Mucosa of descending colon (tissue), 3 donors: Measurements from ENCODE around the gene DHX30. TPM values are rescaled to one million over a fixed set of nuclear protein-coding genes. Genes with fewer than 3 reads are reported as not detected.

ENCODE experiments used
- ATAC-seq: fragments of 200-7000 bp; cut with Tn5 transposase; one replicate; pipeline ENCODE4 v1.9.1; 2020; ENCODE audit warnings: mild to moderate bottlenecking, moderate library complexity
- DNase-seq, 3 donors: peaks; one replicate each; pipeline ENCODE4 v3.0.0-alpha.2; 2020
- H3K36me3 ChIP-seq: fragments of 200-600 bp; one replicate; pipeline ENCODE4 v1.8.0; 2021; ENCODE audit warnings: low read depth, mild to moderate bottlenecking
- H3K4me1 ChIP-seq: fragments of 200-600 bp; one replicate; pipeline ENCODE4 v1.8.0; 2021; ENCODE audit warnings: low read depth, mild to moderate bottlenecking
- H3K4me3 ChIP-seq: fragments of 200-600 bp; one replicate; pipeline ENCODE4 v1.8.0; 2021; ENCODE audit warnings: mild to moderate bottlenecking
- H3K9me3 ChIP-seq: fragments of 200-600 bp; one replicate; pipeline ENCODE4 v1.8.0; 2021; ENCODE audit warnings: mild to moderate bottlenecking
- intact Hi-C, 2 donors: fragments of 100-400 bp; cut with DNase I in 1 of 2; cut with micrococcal nuclease in 1 of 2; formaldehyde crosslinking; loops; one replicate each; pipeline versions ENCODE4 v1.11.0 to v1.11.1; 2022; cut with DNase I, micrococcal nuclease
- total RNA-seq, 3 donors: library from RNA; stranded (reverse); fragmentation: NEBNext Ultra II Directional in 2 of 3; extraction: Animal tissue kit (Norgen Biotek cat#: 25700) in 2 of 3; gene quantifications; one replicate each; pipeline versions ENCODE4 v1.2.1 to v1.2.4, GENCODE V29; 2021 to 2023
- TF ChIP-seq, protein P1 (sequence below): fragments of 200-600 bp; IDR thresholded peaks from one replicate; pipeline ENCODE4 v1.8.0; 2022; ENCODE audit warnings: antibody characterized with exemption, mild to moderate bottlenecking
- donor health status: DM: no; HTN: no; CAD: no; lungs with moderate emphysema.
- donor health status: DM: no; HTN: no; CAD: no.
- donor health status: DM: no; HTN: yes; CAD: no.

The DHX30 gene
- total RNA-seq, 3 donors from 2014 or later: 44.5 to 65.3 (median 45.7) TPM

DNA sequence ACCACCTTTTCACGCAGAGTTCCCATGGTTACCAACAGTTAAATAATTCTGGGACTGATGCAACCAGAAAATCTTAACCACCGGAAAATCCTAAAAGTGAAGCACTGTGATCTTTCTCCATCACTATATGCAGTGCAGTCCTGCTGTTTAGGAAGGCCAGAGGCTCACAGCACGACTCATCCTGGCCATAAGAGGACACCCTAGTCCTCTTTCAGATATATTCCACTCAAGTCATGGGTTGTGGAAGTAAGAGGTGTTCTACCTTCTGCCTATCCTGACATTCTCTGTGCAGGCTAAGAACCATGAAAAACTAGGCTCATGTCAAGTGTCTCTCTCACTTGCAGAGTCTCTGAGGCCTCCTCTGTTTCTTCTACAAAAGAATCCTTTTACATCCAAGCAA, 67.2 kb downstream of the DHX30 start:
- intact Hi-C loops: no loop called here
- ATAC-seq: no peak
- DNase-seq: no peak
- Histone ChIP-seq H3K4me1 (no peaks in the 10 kb centered on the region), H3K36me3 (peaks cover 5% of the 10 kb centered on the region), H3K4me3 (no peak overlapping the region), H3K9me3 (no peaks in the 10 kb centered on the region)
- TF ChIP-seq, protein P1, sequence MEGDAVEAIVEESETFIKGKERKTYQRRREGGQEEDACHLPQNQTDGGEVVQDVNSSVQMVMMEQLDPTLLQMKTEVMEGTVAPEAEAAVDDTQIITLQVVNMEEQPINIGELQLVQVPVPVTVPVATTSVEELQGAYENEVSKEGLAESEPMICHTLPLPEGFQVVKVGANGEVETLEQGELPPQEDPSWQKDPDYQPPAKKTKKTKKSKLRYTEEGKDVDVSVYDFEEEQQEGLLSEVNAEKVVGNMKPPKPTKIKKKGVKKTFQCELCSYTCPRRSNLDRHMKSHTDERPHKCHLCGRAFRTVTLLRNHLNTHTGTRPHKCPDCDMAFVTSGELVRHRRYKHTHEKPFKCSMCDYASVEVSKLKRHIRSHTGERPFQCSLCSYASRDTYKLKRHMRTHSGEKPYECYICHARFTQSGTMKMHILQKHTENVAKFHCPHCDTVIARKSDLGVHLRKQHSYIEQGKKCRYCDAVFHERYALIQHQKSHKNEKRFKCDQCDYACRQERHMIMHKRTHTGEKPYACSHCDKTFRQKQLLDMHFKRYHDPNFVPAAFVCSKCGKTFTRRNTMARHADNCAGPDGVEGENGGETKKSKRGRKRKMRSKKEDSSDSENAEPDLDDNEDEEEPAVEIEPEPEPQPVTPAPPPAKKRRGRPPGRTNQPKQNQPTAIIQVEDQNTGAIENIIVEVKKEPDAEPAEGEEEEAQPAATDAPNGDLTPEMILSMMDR: no peak

DNA sequence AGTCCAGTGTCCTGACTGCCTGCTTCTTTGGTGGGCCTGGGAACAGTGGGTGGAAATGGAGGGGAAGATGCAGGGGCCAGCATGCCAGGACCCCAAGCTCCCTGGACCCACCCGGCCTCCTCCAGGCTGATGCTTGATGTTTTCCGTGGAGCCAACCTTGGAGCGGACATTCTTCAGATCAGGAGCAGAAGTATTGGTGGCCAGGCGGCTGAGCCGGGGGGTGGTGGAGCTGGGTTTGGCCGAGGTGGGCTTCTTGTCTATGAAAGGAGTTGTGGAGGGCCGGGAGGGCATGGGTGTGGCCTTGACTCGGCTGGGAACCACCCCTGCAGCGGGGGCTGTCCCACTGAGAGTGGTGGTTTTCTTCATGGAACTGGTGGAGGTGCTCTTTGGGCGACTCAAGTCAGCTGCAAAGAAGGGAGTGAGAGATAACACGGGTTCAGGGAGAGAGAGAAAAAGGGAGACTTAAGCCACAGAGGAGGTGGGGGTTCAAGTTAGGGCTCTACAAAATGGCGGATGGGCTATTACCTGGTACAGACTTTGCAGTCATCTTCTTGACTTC, 67.8 kb downstream of the DHX30 start:
- no peaks in the 10 kb centered on the region for H3K4me1 ChIP-seq
- no peak for DNase-seq
- H3K36me3 ChIP-seq: peaks cover 5% of the 10 kb centered on the region
- no peaks in the 10 kb centered on the region for H3K9me3 ChIP-seq
- TF ChIP-seq, protein P1: no peak
- no peak for ATAC-seq
- no peak overlapping the region for H3K4me3 ChIP-seq
- intact Hi-C loops: no loop called here

- Histone ChIP-seq H3K4me3 (no peak overlapping the region), H3K4me1 (no peaks in the 10 kb centered on the region), H3K9me3 (no peaks in the 10 kb centered on the region), H3K36me3 (peaks cover 5% of the 10 kb centered on the region)
- DNase-seq: no peak
- TF ChIP-seq, protein P1: no peak
- intact Hi-C loops: no loop called here
- ATAC-seq: peak; percentile 22
These were observed 68.5 kb downstream of the DHX30 start for GRCh38 chr3:47871389-47871788.

DNA sequence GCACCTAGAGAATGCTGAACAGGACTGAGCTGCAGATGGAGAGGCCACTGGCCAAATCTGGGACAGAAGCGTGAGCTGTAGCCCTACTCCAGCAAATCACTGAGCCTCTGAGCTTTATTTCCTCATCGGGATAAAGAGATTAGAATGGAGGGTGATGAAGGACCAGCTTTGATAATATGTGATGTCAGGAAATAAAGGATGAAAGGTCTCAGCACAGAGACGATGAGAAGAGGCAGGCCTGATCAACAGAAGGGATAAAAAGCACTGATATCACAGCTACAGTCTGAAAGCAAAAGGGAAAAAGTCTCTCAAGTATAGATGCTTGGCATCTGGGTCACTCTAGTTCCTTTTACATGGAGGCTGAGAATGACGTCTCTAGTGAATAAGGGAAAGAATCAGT, 70.0 kb downstream of the DHX30 start:
- peaks cover 5% of the 10 kb centered on the region for H3K36me3 ChIP-seq

GRCh38 chr3:47874438-47874837, 71.5 kb downstream of the DHX30 start:
- DNase-seq: no peak
- H3K4me1 ChIP-seq: no peaks in the 10 kb centered on the region
- no peak overlapping the region for H3K4me3 ChIP-seq
- H3K9me3 ChIP-seq: no peaks in the 10 kb centered on the region
- ATAC-seq: no peak
- intact Hi-C loops: no loop called here
- H3K36me3 ChIP-seq: no peaks in the 10 kb centered on the region
- TF ChIP-seq, protein P1: no peak

More for the DNA sequence above, 70.0 kb downstream of the DHX30 start:
- H3K4me1 ChIP-seq: no peaks in the 10 kb centered on the region
- no peaks in the 10 kb centered on the region for H3K9me3 ChIP-seq
- no peak overlapping the region for H3K4me3 ChIP-seq
- ATAC-seq (no peak), DNase-seq (no peak)
- intact Hi-C loops: no loop called here
- TF ChIP-seq, protein P1: no peak

GRCh38 chr3:47874913-47875312, 72.0 kb downstream of the DHX30 start:
- H3K9me3 ChIP-seq: no peaks in the 10 kb centered on the region
- H3K4me3 ChIP-seq: no peak overlapping the region
- H3K36me3 ChIP-seq: no peaks in the 10 kb centered on the region
- intact Hi-C loops: no loop called here
- H3K4me1 ChIP-seq: no peaks in the 10 kb centered on the region
- DNase-seq: no peak
- TF ChIP-seq, protein P1: no peak
- ATAC-seq: no peak
